DMS79 (cell line): Measurements from ENCODE around the gene PSTPIP2.
"Not testable (repeated sequence)": the region's sequence is repeated elsewhere in the genome, so short reads cannot be mapped to it uniquely, and the experiment has no call there.

Source experiments
- DNase-seq: peaks from one replicate; lab custom pipeline; 2025; lab: John Stamatoyannopoulos, UW

Gene PSTPIP2

DNA sequence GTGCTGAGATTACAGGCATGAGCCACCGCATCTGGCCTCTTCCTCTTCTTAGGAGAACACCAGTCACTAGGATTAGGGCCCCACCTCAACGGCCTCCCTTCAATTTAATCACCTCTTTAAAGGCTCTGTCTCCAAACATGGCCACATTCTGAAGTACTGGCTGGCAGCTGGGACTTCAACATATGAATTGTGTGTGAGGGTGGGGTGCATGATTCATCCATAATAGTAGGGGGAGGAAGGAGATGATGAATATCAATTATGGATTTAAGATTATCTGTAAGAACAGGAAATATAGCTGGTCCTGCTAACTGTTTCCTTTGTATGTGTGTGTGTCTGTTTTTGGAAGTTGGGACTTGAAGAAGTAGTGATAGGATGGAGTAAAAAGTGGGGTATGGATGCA is 90.2 kb downstream of the PSTPIP2 start:
- DNase-seq: no peak

DNA sequence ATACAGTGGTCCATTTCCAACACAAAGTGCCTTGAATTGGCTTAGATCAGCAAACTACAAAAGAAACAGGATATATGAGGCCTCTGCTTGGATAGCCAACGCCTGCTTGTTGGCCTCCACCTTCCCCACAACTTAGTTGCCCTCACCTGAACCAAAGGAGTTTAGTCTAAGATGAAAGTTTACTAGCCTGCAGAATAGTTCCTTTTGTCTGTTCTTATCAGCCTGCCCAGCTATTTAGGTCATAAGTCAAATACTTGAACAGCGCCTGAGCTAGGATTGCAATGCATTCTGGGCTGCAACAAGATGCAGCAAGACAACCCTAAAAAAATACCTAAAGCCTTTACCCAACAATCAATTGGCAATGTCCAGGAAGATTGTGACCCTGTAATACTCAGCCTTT is 91.8 kb downstream of the PSTPIP2 start:
- DNase-seq: no peak

DNA sequence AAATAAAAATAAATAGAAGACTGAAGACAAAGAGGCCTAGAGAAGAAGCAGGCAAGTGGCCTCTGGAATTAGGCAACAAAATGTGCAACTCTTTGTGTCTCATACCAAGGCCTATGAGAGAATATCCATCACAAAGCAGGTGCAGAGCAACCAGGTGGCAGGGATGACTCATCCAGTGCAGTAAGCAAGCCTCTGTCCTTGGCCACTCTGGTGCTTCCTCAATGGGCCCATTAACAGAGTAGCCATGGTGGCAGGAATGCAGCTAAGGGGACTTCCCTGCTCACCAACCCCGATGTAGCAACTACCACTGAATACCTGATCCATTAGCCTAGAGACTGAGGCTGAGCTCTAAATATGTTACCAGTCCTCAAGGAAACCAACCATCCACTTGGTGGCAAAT is 94.0 kb downstream of the PSTPIP2 start:
- DNase-seq: no peak

DNA sequence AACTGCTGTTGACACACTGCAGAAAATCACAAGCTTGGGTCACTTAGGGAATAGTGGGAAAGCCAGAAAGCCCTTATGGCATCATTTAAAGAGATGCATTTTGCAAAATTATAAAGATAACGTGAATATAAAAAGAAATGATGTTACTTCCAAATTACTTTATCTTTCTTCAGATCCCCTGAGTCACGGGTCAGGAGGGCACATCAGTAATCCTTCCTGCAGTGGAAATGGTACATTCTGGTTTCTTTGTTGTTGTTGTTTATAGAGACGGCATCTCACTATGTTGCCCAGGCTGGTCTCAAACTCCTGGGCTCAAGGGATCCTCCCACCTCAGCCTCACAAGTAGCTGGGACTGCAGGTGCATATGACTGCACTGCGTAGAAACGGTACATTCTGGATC is 95.1 kb downstream of the PSTPIP2 start:
- DNase-seq: no peak

DNA sequence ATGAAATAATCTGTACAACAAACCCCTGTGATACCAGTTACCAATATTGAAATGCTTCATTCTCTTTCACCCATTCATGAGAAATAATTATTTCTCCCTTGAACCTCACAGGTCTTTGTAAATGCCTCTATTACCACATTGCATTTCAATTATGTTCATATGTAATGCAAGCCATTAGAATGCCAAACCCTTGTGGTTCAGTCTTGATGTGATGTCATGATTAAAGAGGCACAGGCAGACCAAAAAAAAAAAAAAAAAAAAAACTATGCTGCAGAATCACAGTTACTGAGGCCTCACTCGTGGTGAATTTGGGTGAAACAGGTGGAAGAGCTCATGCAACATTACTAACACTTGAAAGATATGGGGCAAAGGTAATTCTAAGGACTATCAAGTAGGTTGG is 95.5 kb downstream of the PSTPIP2 start:
- DNase-seq: no peak

DNA sequence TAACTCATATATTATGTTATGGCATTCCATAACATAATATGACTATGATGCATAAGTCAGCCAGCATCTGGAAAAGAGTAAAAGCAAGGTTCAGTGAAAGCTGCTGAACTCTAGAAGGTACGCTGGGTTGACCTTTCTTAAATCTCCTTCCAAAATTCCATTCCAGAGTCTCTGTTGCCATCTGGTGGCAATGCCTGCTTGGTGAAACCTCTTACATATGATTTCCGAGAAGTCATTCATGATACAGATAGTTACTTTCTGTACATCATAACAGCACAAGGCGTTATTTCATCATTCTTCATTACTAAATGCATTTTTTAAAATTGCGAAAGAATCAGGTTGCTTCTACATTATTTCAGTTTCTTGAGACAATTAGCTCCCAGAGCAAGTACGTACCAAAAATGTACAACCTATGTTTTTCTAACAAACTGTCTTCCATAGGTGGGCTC is 97.9 kb downstream of the PSTPIP2 start:
- DNase-seq: peak; percentile 20

DNA sequence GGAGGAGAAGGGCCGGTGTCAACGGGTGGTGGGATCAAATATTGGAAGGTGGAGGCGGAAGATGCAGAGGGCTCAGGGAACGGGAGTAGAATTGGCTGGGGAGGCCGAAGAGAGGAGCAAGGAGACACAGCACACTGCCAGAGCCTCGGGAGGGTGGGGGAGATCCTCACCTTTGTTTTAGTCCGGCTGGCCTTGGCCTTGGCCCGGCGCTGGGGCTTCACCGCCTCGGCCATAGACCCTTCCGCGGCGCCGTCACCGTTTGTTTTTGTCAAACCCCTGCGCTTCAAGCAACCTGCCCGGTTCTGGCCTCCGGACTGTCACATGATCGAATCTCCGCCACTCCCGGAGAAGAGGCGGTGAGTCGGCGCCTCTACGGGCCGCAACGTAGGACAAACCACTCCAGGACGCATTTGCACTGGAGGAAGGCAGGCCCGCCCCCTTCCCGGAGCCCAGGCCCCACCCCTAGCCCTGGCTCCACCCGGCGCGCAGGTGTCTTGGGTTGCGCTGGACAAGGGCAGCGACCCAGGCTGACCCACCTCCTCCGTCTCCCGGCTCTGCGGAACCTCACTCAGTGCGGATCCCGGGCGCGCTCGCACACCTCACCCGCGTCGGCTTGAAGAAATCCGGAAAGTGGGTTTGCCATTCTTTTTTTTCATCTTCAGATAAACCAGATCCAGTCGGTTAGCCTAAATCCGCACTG is 104.9 kb downstream of the PSTPIP2 start, which contains the start of gene EPG5:
TSS of gene EPG5 (minus strand) at position 323 of the 700 bp plus-strand sequence. CDS start at position 233, 90 bp downstream.
- peak; percentile 94 for DNase-seq

DNA sequence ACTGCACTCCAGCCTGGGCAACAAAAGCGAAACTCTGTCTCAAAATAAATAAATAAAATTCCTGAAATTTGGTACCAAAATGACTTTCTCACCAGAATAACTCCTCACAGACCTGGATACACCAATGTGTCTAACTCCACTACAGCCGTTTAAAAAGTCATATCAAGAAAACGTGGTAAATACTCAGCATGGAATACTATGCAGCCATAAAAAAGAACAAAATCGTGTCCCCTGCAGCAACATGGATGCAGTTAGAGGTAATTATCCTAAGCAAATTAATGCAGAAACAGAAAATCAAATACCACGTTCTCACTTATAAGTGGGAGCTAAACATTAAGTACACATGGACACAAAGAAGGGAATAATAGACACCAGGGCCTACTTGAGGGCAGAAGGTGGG is 107.1 kb downstream of the PSTPIP2 start:
- not testable (repeated sequence) for DNase-seq

DNA sequence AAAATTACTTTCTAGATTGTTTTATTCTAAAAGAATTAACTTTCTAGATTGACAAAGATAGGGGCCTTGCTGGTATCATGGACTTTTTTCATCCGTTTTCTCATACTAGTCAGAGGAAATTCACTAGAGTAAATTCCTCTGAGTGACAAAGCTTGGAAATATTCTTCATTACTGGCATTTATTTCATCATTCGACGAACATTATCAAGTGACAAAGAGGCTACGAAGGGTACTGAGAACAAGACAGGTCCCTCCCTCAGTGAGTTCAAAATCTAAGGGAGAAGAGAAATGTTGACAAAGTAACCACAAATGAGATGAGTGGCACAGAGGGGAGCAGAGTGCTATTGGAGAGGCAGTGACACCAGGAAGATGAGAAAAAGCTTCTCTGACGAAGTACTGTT is 109.2 kb downstream of the PSTPIP2 start:
- DNase-seq: no peak

DNA sequence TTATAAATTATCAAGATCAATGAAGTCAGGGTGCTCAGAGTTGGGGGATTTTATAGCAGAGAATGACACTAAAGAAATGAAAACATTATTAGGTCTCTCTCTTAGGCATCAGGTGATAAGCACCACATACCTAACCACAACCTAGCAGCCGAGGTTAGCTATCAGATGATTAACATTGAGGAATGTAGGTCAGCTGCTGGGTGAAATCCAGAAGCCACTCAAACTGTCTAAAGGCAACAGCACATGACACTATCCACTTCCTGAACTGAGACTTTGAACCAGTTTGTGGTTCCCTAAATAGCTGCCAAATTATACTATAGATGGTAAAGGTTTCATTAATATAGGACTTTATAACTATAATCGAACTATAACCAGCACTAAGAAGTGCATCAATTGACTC is 109.6 kb downstream of the PSTPIP2 start:
- no peak for DNase-seq

DNA sequence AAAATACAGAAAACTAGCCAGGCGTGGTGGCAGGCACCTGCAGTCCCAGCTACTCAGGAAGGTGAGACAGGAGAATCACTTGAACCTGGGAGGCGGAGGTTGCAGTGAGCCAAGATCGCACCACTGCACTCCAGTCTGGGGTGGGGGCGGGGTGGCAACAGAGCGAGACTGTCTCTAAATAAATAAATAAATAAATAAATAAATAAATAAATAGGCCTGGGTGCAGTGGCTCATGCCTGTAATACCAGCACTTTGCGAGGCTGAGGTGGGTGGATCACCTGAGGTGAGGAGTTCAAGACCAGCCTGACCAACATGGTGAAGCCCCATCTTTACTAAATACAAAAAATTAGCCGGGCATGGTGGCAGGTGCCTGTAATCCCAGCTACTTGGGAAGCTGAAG is 112.6 kb downstream of the PSTPIP2 start:
- not testable (repeated sequence) for DNase-seq

DNA sequence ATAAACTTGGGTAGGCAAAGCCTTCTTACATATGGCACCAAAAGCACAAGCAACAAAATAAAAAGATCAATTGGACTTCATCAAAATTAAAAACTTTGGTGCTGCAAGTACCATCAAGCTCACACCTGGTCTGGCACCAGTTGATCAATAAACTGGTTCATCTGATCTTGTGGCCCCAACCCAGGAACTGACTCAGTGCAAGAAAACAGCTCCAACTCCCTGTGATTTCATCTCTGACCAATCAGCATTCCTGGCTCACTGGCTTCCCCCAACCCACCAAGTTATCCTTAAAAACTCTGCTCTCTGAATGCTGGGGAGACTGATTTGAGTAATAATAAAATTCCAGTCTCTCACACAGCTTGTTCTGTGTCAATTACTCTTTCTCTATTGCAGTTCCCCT is 113.3 kb downstream of the PSTPIP2 start:
- DNase-seq: no peak

DNA sequence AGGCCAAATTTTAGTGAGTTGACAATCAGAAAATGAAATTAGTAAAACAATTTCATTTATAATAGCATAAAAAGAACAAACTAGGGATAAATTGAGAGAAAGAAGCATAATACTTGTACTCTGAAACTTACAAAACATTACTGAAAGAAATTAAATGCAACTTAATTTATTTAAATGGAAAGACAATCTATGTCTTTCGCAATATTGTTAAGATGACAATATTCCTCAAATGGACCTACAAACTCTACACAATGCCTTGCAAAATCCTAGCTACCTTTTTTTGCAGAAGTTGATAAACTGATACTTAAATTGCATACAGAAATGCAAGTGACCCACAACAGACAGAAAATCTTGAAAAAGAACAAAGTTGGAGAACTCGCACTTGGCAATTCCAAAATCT is 114.0 kb downstream of the PSTPIP2 start:
- DNase-seq: no peak

DNA sequence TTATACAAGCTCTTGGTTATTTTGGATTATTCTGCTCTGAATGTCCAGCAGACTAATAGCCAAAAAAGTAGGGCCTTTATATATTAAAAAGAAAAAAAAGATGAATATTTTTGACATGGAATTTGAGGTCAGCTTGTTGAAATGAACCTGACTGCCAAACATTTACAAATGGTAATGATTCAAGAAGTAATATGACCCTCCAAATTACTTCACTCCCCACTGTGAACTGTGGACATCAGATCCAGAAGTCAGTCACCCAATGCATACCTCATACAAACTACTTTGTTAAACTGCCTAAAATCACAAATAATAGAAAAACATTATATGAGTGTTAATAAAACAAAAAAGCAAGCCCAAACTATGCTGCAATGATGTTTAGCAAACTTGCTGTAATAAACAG is 115.0 kb downstream of the PSTPIP2 start:
- no peak for DNase-seq

DNA sequence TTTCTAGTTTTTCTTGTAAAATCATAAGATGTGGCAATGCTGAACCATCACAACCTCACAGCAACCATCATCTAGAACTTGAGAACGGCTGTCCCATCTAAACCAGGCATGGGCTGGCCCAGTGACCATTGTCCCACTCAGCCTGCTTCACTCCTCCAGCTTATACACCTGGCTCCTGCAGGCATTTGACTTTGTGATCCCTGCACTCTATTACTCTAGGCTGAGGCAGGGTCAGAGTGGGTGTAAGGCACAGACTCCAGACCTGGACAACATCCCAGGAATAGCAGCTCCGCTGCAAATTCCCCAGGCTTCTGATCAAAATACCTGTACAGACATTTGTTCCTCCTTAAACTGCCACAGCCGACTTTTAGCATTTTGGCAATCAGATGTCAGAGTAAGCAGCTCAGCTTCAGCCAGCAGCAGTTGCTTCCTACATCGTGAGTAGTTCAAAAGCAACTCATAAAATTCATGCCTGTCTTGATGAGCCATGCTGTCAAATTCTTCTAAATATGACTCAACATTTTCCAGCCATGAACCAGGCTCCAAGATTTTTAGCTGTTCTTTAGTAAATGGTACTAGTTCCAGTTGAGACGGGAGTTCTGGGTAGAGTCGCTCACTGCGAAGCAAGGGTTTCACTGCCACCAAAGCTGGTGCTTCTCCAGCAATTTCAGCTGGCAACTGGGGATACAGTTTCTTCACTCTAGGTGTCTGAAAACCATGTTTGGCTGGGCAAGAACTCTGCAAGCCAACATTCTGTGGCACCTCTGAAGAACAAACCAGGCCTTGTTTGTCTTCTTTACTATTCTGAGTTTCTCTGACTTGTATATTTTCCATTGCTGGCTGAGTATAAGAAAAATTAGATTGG is 117.8 kb downstream of the PSTPIP2 start:
- DNase-seq: no peak

DNA sequence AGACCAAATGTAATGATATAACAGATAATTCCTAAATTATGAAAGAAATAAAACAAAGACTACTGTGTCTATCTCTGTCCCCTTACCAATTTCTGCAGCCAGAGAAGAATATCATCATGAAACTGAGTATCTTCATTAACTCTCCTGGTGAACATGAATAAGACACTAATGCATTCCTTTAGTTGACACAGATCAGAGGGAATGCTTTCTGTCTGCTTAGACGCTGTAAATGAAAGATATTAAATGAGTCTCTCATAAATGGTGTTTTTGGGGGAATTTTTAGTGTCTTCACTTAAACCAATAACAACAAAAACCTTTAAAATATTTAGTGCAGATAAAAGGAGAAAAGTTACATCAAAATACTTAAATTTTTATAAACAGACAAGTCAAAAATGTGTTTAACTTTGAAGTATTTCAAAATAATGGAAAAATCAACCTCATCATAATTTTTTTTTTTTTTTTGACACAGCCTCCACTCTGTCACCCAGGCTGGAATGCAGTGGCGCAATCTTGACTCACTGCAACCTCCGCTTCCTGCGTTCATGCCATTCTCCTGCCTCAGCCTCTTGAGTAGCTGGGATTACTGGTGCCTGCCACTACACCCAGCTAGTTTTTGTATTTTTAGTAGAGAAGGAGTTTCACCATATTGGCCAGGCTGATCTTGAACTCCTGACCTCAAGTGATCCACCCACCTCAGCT is 120.9 kb downstream of the PSTPIP2 start:
- no peak for DNase-seq

DNA sequence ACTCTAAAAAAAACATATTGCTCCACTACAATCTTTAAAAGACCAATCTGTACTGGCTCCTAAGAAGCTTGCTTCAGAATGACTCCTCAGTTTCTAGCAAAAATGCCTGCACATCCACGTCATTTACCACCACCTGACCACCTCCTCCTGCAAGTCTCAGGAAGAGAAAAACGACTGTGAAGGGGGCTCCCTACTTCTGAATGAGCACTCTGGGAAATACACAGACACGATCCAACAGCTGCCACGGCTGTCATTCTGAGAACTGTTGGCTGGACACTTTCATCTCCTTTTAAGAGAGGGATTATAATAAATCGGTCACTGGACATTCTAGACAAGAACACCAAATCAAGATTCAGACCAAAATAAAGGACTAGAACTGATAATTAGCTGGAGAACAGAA is 126.4 kb downstream of the PSTPIP2 start:
- no peak for DNase-seq

DNA sequence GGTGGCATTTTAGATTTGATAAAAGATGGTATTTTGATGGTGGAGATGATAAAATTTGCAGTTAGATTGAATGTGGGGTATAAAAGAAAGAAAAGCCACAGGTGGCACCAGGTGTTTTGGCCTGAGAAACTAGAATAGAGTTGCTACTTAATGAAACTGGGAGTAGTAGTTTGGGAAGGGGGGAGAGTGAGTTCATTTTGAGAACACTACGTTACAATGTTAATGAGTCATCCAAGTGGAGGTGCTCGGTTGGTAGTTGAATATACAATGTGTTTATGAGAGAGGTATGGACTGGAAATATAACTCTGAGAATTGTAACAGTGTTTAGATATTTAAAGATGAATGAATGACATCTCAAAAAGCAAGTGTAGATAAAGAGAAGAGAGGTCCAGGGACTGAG is 131.3 kb downstream of the PSTPIP2 start:
- DNase-seq: no peak

DNA sequence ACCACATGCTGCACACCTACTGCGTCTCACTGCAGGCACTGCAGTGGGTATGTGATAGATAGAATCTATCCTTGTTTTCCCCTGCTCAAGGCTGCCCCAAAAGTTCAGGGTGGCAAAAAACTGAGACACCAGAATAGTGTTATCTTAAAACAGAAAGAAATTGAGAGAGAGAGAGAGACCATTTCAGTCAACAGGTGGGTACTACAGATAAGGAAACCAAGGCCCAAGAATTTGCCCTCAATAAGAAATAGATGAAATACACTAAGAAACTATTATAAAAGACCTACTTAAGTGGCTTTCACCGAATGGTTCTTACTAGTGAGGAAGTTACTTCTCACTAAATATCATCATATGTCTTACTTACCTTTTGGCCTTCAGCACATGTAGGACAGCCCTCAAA is 132.8 kb downstream of the PSTPIP2 start:
- DNase-seq: no peak

DNA sequence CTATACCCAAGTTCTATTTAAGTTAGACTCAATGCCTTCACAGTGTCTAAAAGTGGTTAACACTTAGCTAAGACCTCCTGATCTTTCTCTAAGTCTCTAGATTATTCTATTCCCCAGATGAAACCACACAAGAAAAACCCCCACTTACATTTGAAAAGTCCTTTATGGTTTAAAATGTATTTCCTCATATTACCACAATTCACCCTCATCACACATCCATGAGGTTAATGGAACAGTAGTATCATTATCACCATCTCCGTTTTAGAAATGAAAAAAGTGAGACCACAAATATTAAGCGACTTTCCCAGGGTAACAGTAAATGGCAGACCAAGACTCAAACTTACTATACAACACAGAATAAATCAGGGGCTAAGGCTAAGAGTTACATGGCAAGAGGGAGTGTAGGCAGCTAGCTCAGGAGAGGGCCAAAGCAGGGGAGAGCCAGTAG is 133.5 kb downstream of the PSTPIP2 start:
- no peak for DNase-seq

DNA sequence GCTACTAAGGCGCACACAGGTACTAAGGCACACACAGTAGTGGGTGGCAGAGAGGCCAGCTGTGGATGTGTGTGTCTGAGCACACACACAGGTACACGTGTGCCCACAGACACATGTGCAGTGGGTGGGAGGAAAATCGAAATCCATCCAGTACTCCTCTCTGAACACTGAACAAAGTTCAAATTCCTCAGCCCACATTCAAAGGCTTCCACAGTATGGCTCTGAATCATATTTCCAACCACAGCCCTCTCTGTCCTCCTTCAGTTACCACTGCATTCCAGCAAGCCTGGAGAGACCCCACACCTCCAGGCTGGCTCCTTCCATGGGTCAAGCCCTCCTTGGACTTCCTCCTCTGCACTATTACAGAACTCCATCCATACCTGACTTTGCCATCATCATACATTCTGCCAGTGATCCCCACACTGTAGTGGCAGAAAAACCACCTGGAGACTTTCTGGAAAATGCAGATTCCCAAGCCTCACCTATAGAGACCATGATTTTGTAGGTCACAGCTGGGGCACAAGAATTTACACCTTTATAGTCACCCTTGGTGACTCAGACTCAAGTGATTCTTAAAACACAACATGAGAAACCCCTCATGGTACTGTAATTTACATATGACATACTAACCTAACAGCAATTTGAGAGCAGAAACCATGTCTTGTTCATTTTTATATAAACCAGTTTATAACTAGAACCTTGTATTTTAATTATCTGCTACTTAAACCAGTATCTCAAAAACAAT is 136.3 kb downstream of the PSTPIP2 start:
- no peak for DNase-seq
